HG03139 (cell line): Measurements from ENCODE around the gene CRACR2A.

Source experiments
- ATAC-seq: cut with Tn5 transposase; IDR thresholded peaks from one replicate; pipeline ENCODE4 v1.9.1; 2021; ENCODE audit not compliant: unreplicated experiment

The CRACR2A gene

GRCh38 chr12:3684449-3685051, 68.4 kb downstream of the CRACR2A start:
- ATAC-seq: no peak

- ATAC-seq: no peak
These were observed 69.2 kb downstream of the CRACR2A start for GRCh38 chr12:3683670-3684069.

- no peak for ATAC-seq
These were observed 71.3 kb downstream of the CRACR2A start for GRCh38 chr12:3681595-3682061.

- ATAC-seq: no peak
These were observed 71.9 kb downstream of the CRACR2A start for GRCh38 chr12:3680919-3681594.

GRCh38 chr12:3679831-3680230, 73.1 kb downstream of the CRACR2A start:
- no peak for ATAC-seq

GRCh38 chr12:3677609-3678008, 75.3 kb downstream of the CRACR2A start:
- no peak for ATAC-seq

GRCh38 chr12:3673981-3674708, 78.8 kb downstream of the CRACR2A start:
- ATAC-seq: no peak

GRCh38 chr12:3672113-3672509, 80.8 kb downstream of the CRACR2A start:
- ATAC-seq: no peak

- no peak for ATAC-seq
These were observed 81.4 kb downstream of the CRACR2A start for GRCh38 chr12:3671330-3672112.

GRCh38 chr12:3670083-3670620, 82.8 kb downstream of the CRACR2A start:
- no peak for ATAC-seq

- ATAC-seq: no peak
These were observed 83.3 kb downstream of the CRACR2A start for GRCh38 chr12:3669594-3669993.

GRCh38 chr12:3668479-3669165, 84.3 kb downstream of the CRACR2A start:
- no peak for ATAC-seq

GRCh38 chr12:3667485-3667884, 85.4 kb downstream of the CRACR2A start:
- no peak for ATAC-seq

GRCh38 chr12:3666441-3666840, 86.5 kb downstream of the CRACR2A start:
- no peak for ATAC-seq

- ATAC-seq: no peak
These were observed 90.4 kb downstream of the CRACR2A start for GRCh38 chr12:3662521-3662921.

- no peak for ATAC-seq
These were observed 91.9 kb downstream of the CRACR2A start for GRCh38 chr12:3661028-3661427.

GRCh38 chr12:3658327-3659163, 94.4 kb downstream of the CRACR2A start:
- no peak for ATAC-seq

GRCh38 chr12:3656946-3657622, 95.8 kb downstream of the CRACR2A start:
- no peak for ATAC-seq

GRCh38 chr12:3655328-3655900, 97.5 kb downstream of the CRACR2A start:
- no peak for ATAC-seq
